ENCODE data around the gene GYS1.

GRCh38 chr19:48950830-48951519 lies 42.1 kb downstream of the GYS1 start:
- no peak for TF ChIP-seq CTCF (IDR thresholded peaks at IDR 0.05; ENCODE audit: insufficient read depth, low read length, poor library complexity, severe bottlenecking)
- TF ChIP-seq EZH2phosphoT487 (conservative IDR thresholded peaks at IDR 0.05; ENCODE audit: low read length): no peak

Data from SU-DHL-6 (cell line).